OCI-LY3 (cell line): ENCODE measurements around the gene PPP1CB.

Experiments
- H2AFZ ChIP-seq: fragments of 200-600, 300-600 bp; shearing (Covaris generic); 2 replicates; pipeline ENCODE4 v1.6.0; 2014; ENCODE audit warnings: antibody characterized with exemption, low read depth, low read length
- H3K27ac ChIP-seq: fragments of 200-600, 300-600 bp; sonication (generic); 2 replicates; pipeline ENCODE4 v1.5.1; 2014; ENCODE audit warnings: mild to moderate bottlenecking, low read length, moderate library complexity, mixed read lengths
- H3K27me3 ChIP-seq: fragments of 200-600, 300-600 bp; sonication (generic); 2 replicates; pipeline ENCODE4 v1.6.1; 2014; ENCODE audit warnings: low read depth, low read length, mixed read lengths
- H3K36me3 ChIP-seq: fragments of 200-600, 300-600 bp; sonication (generic); replicated peaks from 2 replicates; pipeline ENCODE3; 2014; ENCODE audit warnings: low read depth, low read length, mixed read lengths
- H3K4me1 ChIP-seq: fragments of 300-600, 200-600 bp; sonication (generic); 2 replicates; pipeline ENCODE4 v1.6.1; 2014; ENCODE audit warnings: low read length, mixed read lengths
- H3K4me2 ChIP-seq: fragments of 200-600, 300-600 bp; sonication (generic); 2 replicates; pipeline ENCODE4 v1.6.1; 2014; ENCODE audit warnings: low read length, mixed read lengths
- H3K4me3 ChIP-seq: fragments of 300-600, 200-600 bp; sonication (generic); 2 replicates; pipeline ENCODE4 v1.5.1; 2014; ENCODE audit warnings: antibody characterized with exemption, mild to moderate bottlenecking, low read length, moderate library complexity
- H3K79me2 ChIP-seq: fragments of 300-600, 200-600 bp; shearing (Covaris generic); 2 replicates; pipeline ENCODE4 v1.6.1; 2014; ENCODE audit warnings: mild to moderate bottlenecking, low read length, mixed read lengths
- H3K9ac ChIP-seq: fragments of 300-600, 200-600 bp; shearing (Covaris generic); 2 replicates; pipeline ENCODE4 v1.6.0; 2014; ENCODE audit warnings: mild to moderate bottlenecking, low read length, moderate library complexity
- H3K9me3 ChIP-seq: fragments of 200-600, 300-600 bp; shearing (Covaris generic); 2 replicates; pipeline ENCODE4 v1.6.1; 2014; ENCODE audit warnings: low read length, mixed read lengths; ENCODE audit not compliant: insufficient read depth
- H4K20me1 ChIP-seq: fragments of 200-600, 300-600 bp; sonication (generic); 2 replicates; pipeline ENCODE4 v1.6.1; 2016; ENCODE audit warnings: low read length, mixed read lengths; ENCODE audit not compliant: insufficient read depth
- EZH2phosphoT487 ChIP-seq: fragments of 200-600 bp; shearing (Covaris generic); IDR thresholded peaks from 2 replicates; pipeline ENCODE4 v1.6.1; 2018; ENCODE audit warnings: antibody characterized with exemption, mixed run types, low read depth
- TF ChIP-seq, protein P1 (sequence below): fragments of 200-600, 300-600 bp; sonication (generic); IDR thresholded peaks from 2 replicates; pipeline ENCODE4 v1.5.1; 2014; ENCODE audit warnings: antibody characterized with exemption, low read length, low read depth

The PPP1CB gene

GRCh38 chr2:28705751-28706440 lies 45.7 kb upstream of the PPP1CB start:
- no peak overlapping the region for H3K4me3 ChIP-seq
- no peak overlapping the region for H3K4me2 ChIP-seq
- H3K4me1 ChIP-seq, result peaks cover 10% of the 10 kb centered on the region
- TF ChIP-seq, protein P1, sequence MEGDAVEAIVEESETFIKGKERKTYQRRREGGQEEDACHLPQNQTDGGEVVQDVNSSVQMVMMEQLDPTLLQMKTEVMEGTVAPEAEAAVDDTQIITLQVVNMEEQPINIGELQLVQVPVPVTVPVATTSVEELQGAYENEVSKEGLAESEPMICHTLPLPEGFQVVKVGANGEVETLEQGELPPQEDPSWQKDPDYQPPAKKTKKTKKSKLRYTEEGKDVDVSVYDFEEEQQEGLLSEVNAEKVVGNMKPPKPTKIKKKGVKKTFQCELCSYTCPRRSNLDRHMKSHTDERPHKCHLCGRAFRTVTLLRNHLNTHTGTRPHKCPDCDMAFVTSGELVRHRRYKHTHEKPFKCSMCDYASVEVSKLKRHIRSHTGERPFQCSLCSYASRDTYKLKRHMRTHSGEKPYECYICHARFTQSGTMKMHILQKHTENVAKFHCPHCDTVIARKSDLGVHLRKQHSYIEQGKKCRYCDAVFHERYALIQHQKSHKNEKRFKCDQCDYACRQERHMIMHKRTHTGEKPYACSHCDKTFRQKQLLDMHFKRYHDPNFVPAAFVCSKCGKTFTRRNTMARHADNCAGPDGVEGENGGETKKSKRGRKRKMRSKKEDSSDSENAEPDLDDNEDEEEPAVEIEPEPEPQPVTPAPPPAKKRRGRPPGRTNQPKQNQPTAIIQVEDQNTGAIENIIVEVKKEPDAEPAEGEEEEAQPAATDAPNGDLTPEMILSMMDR, result no peak
- TF ChIP-seq EZH2phosphoT487, result no peak
- no peaks in the 10 kb centered on the region for H3K36me3 ChIP-seq
- H4K20me1 ChIP-seq, result no peaks in the 10 kb centered on the region
- no peak overlapping the region for H3K27ac ChIP-seq
- H3K9me3 ChIP-seq, result no peaks in the 10 kb centered on the region
- no peaks in the 10 kb centered on the region for H3K79me2 ChIP-seq
- H2AFZ ChIP-seq, result no peak overlapping the region
- no peaks in the 10 kb centered on the region for H3K27me3 ChIP-seq
- H3K9ac ChIP-seq, result no peak overlapping the region

- no peaks in the 10 kb centered on the region for H4K20me1 ChIP-seq
- no peak overlapping the region for H3K27ac ChIP-seq
- no peaks in the 10 kb centered on the region for H3K9me3 ChIP-seq
- H3K79me2 ChIP-seq, result no peaks in the 10 kb centered on the region
- H3K4me3 ChIP-seq, result no peak overlapping the region
- peaks cover 21% of the 10 kb centered on the region for H3K4me1 ChIP-seq
- no peak overlapping the region for H3K4me2 ChIP-seq
- no peak for TF ChIP-seq EZH2phosphoT487
- TF ChIP-seq, protein P1, result no peak
- no peak overlapping the region for H2AFZ ChIP-seq
- H3K36me3 ChIP-seq, result no peaks in the 10 kb centered on the region
- no peak overlapping the region for H3K9ac ChIP-seq
- no peaks in the 10 kb centered on the region for H3K27me3 ChIP-seq
Measured at GRCh38 chr2:28707592-28707991, 44.0 kb upstream of the PPP1CB start.

- Histone ChIP-seq H3K4me2 (no peak overlapping the region), H3K27ac (no peak overlapping the region), H3K27me3 (no peaks in the 10 kb centered on the region), H3K9me3 (no peaks in the 10 kb centered on the region), H2AFZ (no peak overlapping the region), H3K36me3 (no peaks in the 10 kb centered on the region), H4K20me1 (no peaks in the 10 kb centered on the region), H3K9ac (no peak overlapping the region), H3K4me1 (peaks cover 28% of the 10 kb centered on the region), H3K79me2 (no peaks in the 10 kb centered on the region), H3K4me3 (no peak overlapping the region)
- TF ChIP-seq EZH2phosphoT487, result no peak
Measured at GRCh38 chr2:28709101-28709500, 42.5 kb upstream of the PPP1CB start.

- peaks cover 37% of the 10 kb centered on the region for H3K4me1 ChIP-seq
- H3K9ac ChIP-seq, result no peak overlapping the region
- H2AFZ ChIP-seq, result no peak overlapping the region
- H3K27ac ChIP-seq, result no peak overlapping the region
- H3K4me2 ChIP-seq, result no peak overlapping the region
- H3K9me3 ChIP-seq, result no peaks in the 10 kb centered on the region
- no peaks in the 10 kb centered on the region for H4K20me1 ChIP-seq
- no peaks in the 10 kb centered on the region for H3K36me3 ChIP-seq
- TF ChIP-seq, protein P1, result no peak
- no peak for TF ChIP-seq EZH2phosphoT487
- H3K27me3 ChIP-seq, result no peaks in the 10 kb centered on the region
- H3K4me3 ChIP-seq, result no peak overlapping the region
- no peaks in the 10 kb centered on the region for H3K79me2 ChIP-seq
Measured at GRCh38 chr2:28710545-28710944, 41.1 kb upstream of the PPP1CB start.
